ENCODE data around the gene CDC7.

CDC7 gene

DNA sequence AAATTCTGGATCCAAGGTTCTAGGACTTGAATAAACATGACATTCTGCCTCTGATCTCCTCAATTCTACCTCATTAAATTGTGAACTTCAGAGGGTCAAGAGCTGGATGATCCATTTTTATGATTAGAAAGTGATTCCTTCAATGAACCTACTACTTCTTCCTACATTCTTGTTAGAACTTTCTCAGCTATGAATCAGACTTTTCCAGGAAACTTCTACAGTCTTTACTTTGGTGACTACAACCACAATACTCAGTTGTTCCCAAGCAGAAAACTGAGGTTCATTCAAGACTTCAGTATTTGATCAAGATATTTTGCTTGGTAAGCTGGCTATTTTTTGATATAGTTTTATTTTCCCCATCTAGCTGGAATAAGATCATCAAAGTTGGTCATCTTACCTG is 51.4 kb downstream of the CDC7 start:
- Histone ChIP-seq H3K4me1 (ENCODE audit: control insufficient read depth, insufficient read depth, low read length) (no peaks in the 10 kb centered on the region), H3K27me3 (ENCODE audit: control insufficient read depth, insufficient read depth, low read length) (no peaks in the 10 kb centered on the region), H3K9me3 (ENCODE audit: control insufficient read depth, insufficient read depth, low read length) (no peaks in the 10 kb centered on the region), H3K9ac (ENCODE audit: low read depth, low read length) (no peak overlapping the region), H3K4me3 (ENCODE audit: low read depth, low read length) (no peak overlapping the region), H3K36me3 (ENCODE audit: control insufficient read depth, insufficient read depth, low read length) (no peaks in the 10 kb centered on the region)

DNA sequence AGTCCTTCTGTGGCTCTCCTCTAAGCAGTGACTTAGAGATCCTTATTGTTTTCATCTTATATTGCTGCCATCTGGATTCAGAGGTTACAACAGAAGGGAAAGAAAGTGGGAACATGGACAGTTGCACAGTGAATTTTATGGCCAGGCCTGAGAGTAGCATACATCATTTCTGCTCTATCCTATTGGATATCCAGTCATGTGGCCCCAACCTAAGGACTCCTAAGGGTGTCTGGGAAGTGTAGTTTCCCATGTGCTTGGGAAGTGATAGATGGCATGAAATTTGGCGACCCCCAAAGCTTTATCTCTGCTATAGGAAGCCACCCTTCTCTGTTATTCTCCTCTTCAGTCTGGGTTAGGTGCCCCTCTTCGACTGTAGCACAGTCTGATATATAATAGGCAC is 51.9 kb downstream of the CDC7 start:
- no peaks in the 10 kb centered on the region for H3K4me1 ChIP-seq (ENCODE audit: control insufficient read depth, insufficient read depth, low read length)
- H3K9me3 ChIP-seq (ENCODE audit: control insufficient read depth, insufficient read depth, low read length) = no peaks in the 10 kb centered on the region
- H3K27me3 ChIP-seq (ENCODE audit: control insufficient read depth, insufficient read depth, low read length) = no peaks in the 10 kb centered on the region
- H3K36me3 ChIP-seq (ENCODE audit: control insufficient read depth, insufficient read depth, low read length) = no peaks in the 10 kb centered on the region
- no peak overlapping the region for H3K4me3 ChIP-seq (ENCODE audit: low read depth, low read length)
- no peak overlapping the region for H3K9ac ChIP-seq (ENCODE audit: low read depth, low read length)

DNA sequence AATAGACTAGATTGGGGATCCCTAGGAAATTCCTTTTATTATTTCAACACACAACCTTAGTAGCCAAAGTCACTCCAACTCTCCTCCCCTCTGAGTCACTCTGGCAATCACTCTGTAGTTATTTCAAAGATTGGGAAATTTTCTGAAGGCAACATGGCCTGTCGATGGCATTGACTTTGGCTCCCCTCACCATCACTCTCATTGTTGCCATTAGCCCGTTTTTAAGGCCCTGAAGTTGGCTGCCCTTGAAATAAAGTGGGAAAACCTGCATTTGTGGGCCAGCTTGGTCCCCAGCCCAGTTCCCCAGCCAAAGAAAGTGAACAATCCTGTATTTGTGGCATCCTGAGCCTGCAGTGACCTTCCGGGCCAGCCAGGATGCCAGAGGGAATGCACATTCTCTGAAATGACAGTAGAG is 52.5 kb downstream of the CDC7 start:
- no peaks in the 10 kb centered on the region for H3K4me1 ChIP-seq (ENCODE audit: control insufficient read depth, insufficient read depth, low read length)
- no peaks in the 10 kb centered on the region for H3K36me3 ChIP-seq (ENCODE audit: control insufficient read depth, insufficient read depth, low read length)
- no peaks in the 10 kb centered on the region for H3K27me3 ChIP-seq (ENCODE audit: control insufficient read depth, insufficient read depth, low read length)
- no peaks in the 10 kb centered on the region for H3K9me3 ChIP-seq (ENCODE audit: control insufficient read depth, insufficient read depth, low read length)
- H3K4me3 ChIP-seq (ENCODE audit: low read depth, low read length) = no peak overlapping the region
- H3K9ac ChIP-seq (ENCODE audit: low read depth, low read length) = no peak overlapping the region

DNA sequence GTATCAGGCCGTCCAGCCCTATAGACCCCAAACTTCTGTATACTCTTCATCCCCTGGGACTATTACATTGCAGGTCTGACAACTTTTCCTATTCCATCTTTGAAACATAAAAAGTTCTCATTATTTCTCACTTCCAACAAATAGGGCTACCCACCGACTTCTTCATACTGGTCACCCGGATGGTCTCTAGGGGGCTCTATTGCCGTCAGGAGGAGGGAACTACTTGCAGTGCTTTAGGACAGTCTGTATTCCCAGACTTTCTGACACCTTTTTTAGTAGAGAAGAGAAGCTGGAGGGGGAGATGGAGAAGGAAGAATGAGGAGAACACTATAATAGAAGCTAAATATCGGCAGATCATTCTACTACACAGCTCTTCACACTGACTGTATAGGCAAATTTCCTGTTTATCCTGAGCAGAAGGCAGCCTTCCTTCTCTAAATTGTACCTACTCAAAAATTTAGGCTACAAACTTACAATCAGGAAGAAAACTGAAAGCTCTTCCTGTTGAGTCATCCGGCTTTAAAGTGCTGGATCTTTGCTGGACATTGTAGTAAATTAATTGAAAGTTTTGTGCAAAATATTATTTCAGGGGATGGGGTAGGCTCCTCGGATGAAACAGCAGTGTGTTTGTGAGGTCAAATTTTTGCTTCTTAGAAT is 54.6 kb downstream of the CDC7 start:
- no peaks in the 10 kb centered on the region for H3K27me3 ChIP-seq (ENCODE audit: control insufficient read depth, insufficient read depth, low read length)
- no peaks in the 10 kb centered on the region for H3K9me3 ChIP-seq (ENCODE audit: control insufficient read depth, insufficient read depth, low read length)
- no peaks in the 10 kb centered on the region for H3K36me3 ChIP-seq (ENCODE audit: control insufficient read depth, insufficient read depth, low read length)
- no peak overlapping the region for H3K4me3 ChIP-seq (ENCODE audit: low read depth, low read length)
- no peak overlapping the region for H3K9ac ChIP-seq (ENCODE audit: low read depth, low read length)
- H3K4me1 ChIP-seq (ENCODE audit: control insufficient read depth, insufficient read depth, low read length) = no peaks in the 10 kb centered on the region

DNA sequence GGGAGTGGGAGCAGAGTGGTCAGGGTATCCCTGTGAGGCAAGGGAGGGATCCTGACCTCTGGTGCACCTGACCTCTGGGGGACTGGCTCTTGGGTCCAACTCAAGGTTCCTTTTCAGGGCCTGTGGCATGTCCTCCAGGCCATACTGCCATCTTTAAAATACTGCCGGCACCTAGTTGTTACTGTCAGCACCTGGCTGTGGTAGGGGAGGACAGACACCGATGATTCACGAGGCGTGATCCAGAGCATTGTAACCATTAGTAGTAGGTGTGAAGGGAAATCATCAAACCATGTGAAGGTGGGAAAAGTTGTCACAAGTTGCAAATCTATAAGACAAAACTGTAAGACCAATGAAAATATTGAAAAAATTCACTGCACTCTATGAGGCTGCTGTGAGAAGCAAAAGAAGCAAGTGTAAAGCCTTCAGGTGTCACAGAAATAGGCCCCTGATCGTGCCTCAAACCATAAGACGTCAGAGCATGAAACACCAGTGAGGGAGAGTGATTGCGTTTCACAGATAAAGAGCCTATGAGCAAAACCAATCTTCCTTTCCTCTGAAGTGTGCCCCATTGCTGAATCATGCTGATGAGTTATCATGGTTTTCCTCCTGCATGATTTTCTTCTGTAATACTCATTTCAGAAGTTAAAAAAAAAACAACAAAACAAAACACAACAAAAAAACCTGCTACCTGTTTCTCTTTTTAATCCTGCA is 55.3 kb downstream of the CDC7 start:
- Histone ChIP-seq H3K4me1 (ENCODE audit: control insufficient read depth, insufficient read depth, low read length) (no peaks in the 10 kb centered on the region), H3K36me3 (ENCODE audit: control insufficient read depth, insufficient read depth, low read length) (no peaks in the 10 kb centered on the region), H3K27me3 (ENCODE audit: control insufficient read depth, insufficient read depth, low read length) (no peaks in the 10 kb centered on the region), H3K4me3 (ENCODE audit: low read depth, low read length) (no peak overlapping the region), H3K9me3 (ENCODE audit: control insufficient read depth, insufficient read depth, low read length) (no peaks in the 10 kb centered on the region), H3K9ac (ENCODE audit: low read depth, low read length) (no peak overlapping the region)

DNA sequence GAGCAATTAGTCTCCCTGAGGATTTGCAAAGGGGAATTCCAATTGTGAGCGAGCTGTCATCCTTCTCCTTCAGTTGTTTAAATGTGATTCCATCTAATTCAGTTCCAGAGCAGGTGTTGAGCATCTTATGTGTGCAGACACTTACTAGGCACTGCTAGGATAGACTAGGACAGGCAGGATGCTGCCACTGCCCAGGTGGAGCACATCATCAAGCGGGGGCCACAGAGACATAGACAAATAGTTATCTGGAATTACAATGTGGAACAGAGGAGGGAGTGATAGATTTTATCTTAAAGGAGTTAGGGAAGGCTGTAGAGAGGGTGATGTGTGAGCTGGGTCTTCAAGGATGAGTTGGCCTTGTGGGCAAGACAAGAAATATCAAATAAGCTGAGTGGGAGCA is 55.9 kb downstream of the CDC7 start:
- Histone ChIP-seq H3K4me1 (ENCODE audit: control insufficient read depth, insufficient read depth, low read length) (no peaks in the 10 kb centered on the region), H3K4me3 (ENCODE audit: low read depth, low read length) (no peak overlapping the region), H3K9me3 (ENCODE audit: control insufficient read depth, insufficient read depth, low read length) (no peaks in the 10 kb centered on the region), H3K27me3 (ENCODE audit: control insufficient read depth, insufficient read depth, low read length) (no peaks in the 10 kb centered on the region), H3K36me3 (ENCODE audit: control insufficient read depth, insufficient read depth, low read length) (no peaks in the 10 kb centered on the region), H3K9ac (ENCODE audit: low read depth, low read length) (no peak overlapping the region)

DNA sequence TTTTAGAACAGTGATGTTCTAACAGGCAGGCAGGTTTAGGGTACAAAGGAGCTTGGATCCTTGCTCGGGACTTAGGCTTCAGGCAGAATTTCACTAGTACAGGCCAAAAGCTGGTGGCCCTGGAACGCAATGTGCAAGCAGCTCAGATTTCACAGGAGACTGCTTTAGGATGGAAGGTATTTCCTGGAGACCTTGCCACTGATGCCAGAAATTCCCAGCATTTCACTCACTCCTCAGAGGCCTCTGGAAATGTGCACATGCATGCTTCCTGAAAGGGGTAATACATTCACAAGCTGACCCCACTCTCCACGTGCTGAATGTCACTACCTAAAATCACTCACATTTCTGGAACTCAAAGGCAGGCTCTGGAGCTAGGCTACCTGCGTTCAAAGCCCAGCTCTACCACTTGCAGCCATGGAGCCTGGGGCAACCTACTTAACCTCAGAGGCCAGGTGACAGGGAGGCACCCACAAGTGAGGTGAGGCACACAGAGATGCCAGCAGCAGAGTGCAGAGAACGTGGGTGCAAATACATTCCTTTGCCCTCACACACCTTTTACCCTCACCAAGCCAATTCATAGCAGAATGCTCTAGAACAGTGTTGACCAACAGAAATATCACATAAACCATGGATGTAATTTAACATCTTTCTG is 56.5 kb downstream of the CDC7 start:
- H3K36me3 ChIP-seq (ENCODE audit: control insufficient read depth, insufficient read depth, low read length) = no peaks in the 10 kb centered on the region
- H3K9ac ChIP-seq (ENCODE audit: low read depth, low read length) = no peak overlapping the region
- H3K4me3 ChIP-seq (ENCODE audit: low read depth, low read length) = no peak overlapping the region
- no peaks in the 10 kb centered on the region for H3K4me1 ChIP-seq (ENCODE audit: control insufficient read depth, insufficient read depth, low read length)
- H3K27me3 ChIP-seq (ENCODE audit: control insufficient read depth, insufficient read depth, low read length) = no peaks in the 10 kb centered on the region
- no peaks in the 10 kb centered on the region for H3K9me3 ChIP-seq (ENCODE audit: control insufficient read depth, insufficient read depth, low read length)

DNA sequence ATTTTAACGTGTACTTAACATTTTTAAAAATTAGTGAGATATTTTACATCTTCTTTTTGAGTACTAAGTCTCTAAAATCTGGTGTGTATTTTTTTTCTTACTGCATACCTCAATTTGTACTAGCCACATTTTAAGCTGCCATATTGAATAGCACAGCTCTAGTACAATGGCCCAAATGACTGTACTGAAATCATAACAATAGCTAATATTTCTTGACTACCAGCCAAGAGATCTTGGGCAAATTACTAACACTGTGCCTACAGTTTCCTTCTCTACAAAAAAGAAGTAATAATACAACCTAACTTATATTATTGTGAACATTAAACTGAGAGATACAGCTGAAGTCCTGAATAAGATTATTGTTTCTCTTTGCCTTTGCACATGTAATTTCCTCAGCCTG is 57.2 kb downstream of the CDC7 start:
- no peaks in the 10 kb centered on the region for H3K27me3 ChIP-seq (ENCODE audit: control insufficient read depth, insufficient read depth, low read length)
- no peak overlapping the region for H3K9ac ChIP-seq (ENCODE audit: low read depth, low read length)
- H3K9me3 ChIP-seq (ENCODE audit: control insufficient read depth, insufficient read depth, low read length) = no peaks in the 10 kb centered on the region
- H3K4me3 ChIP-seq (ENCODE audit: low read depth, low read length) = no peak overlapping the region
- H3K4me1 ChIP-seq (ENCODE audit: control insufficient read depth, insufficient read depth, low read length) = no peaks in the 10 kb centered on the region
- no peaks in the 10 kb centered on the region for H3K36me3 ChIP-seq (ENCODE audit: control insufficient read depth, insufficient read depth, low read length)

DNA sequence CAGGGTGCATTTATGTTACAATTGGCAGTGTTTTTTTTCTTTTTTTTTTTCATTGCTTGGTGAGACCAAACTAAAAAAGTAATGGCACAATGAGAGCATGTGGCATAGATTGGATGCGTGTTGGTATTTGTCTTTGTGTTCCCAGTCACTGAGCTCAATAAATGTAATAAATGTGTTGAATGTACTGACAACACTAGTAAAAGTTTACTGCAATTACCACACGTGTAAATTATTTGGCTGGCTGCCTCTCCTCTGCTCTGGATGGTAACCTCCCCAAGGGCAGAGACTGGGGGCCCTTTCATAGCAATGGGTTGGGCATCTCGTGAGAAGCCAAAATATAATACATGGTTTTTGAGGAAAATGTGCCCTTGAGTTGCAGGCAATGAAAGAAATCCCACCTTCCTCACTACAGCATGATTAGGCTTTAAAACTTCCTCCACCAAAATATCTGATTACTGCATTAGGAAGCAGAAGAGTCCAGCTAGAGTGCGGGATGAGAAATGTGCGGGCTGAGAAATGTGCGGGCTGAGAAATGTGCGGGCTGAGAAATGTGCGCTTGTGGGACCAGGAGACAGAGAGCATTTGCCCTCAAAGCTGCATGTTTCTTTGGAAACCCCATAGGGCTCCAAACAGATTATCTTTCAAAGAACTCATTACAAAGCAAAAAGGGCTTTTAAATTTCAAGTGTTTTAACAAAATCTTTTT is 58.5 kb downstream of the CDC7 start:
- Histone ChIP-seq H3K27me3 (ENCODE audit: control insufficient read depth, insufficient read depth, low read length) (no peaks in the 10 kb centered on the region), H3K36me3 (ENCODE audit: control insufficient read depth, insufficient read depth, low read length) (no peaks in the 10 kb centered on the region), H3K4me1 (ENCODE audit: control insufficient read depth, insufficient read depth, low read length) (no peaks in the 10 kb centered on the region), H3K9ac (ENCODE audit: low read depth, low read length) (no peak overlapping the region), H3K4me3 (ENCODE audit: low read depth, low read length) (no peak overlapping the region), H3K9me3 (ENCODE audit: control insufficient read depth, insufficient read depth, low read length) (no peaks in the 10 kb centered on the region)

DNA sequence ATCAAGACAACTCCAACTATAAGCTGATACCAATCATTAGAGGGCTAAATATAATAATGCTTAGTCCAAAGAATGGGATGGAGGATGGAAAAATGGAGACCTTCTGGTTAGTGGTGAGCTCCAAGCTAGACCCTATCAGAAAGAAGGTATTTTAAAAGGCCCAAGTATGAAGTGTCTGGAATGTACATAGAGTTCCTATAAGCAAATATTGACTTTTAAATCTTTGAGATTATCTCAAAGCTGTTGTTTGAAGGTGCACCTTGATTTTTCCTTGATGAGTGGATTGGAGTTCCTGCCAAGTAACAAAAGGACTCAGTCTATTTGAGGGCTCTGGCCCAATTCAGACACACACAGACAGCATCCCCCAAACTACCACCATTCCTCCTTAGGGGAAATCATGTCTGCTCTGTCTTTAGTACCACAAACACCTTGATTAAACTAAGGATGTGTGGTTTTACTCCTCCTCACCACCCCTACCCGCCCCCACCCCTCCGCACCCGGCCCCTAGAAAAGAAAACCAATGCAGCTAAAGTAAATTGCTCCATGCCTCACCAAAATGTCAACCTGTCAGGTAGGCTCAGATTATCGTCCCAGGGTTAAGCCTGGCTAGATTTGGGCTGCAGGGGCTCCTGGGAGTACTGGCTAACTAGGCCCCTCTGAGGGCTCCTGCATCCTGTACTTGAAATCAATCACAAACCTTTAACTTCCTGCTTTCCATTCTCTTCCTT is 59.4 kb downstream of the CDC7 start:
- Histone ChIP-seq H3K4me3 (ENCODE audit: low read depth, low read length) (no peak overlapping the region), H3K36me3 (ENCODE audit: control insufficient read depth, insufficient read depth, low read length) (no peaks in the 10 kb centered on the region), H3K9me3 (ENCODE audit: control insufficient read depth, insufficient read depth, low read length) (no peaks in the 10 kb centered on the region), H3K9ac (ENCODE audit: low read depth, low read length) (no peak overlapping the region), H3K4me1 (ENCODE audit: control insufficient read depth, insufficient read depth, low read length) (peaks cover 4% of the 10 kb centered on the region), H3K27me3 (ENCODE audit: control insufficient read depth, insufficient read depth, low read length) (no peaks in the 10 kb centered on the region)

DNA sequence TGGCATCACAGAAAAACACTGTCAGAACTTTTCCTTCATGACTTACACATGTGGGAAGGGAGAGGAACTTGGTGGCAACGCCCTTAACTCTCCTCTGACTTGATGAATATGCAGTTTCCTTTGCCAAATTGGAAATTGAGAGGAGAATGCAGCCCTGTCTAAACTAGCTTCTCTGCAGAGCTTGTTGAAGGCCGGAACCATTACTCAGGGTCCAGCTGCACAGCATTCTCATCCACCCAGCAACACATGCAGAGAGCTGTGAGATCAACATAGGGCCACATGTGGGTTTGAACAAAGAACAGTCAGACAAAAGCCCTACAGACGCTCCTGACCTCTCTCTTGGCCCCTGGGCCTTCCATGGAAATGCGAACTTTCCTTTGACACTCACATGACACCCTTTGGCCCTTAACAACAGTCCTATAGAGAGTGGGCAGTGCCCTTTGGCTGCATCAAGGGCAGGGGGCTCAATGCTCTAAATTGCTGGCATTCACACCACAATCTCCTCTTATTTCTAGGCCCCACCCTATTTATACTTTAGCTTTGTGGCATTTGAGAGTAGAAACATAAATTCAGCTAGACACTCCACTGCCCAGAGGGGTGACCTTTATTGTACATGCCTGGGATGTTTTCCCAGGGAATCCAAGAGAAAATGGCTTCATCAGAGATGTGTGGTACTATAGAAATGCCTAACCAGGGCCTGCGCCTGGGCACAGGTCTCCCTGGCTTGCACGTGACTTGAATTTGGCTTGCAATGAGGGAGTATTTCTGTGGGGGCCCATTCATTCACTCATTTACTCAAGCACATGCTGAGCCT is 64.4 kb downstream of the CDC7 start:
- H3K36me3 ChIP-seq (ENCODE audit: control insufficient read depth, insufficient read depth, low read length) = no peaks in the 10 kb centered on the region
- H3K9me3 ChIP-seq (ENCODE audit: control insufficient read depth, insufficient read depth, low read length) = no peaks in the 10 kb centered on the region
- no peak overlapping the region for H3K4me3 ChIP-seq (ENCODE audit: low read depth, low read length)
- no peaks in the 10 kb centered on the region for H3K27me3 ChIP-seq (ENCODE audit: control insufficient read depth, insufficient read depth, low read length)
- peaks cover 5% of the 10 kb centered on the region for H3K4me1 ChIP-seq (ENCODE audit: control insufficient read depth, insufficient read depth, low read length)
- H3K9ac ChIP-seq (ENCODE audit: low read depth, low read length) = no peak overlapping the region
